Ishikawa (cell line): ENCODE results near the gene CROCC.

Experiments used
- EP300 ChIP-seq: IDR thresholded peaks from 2 replicates; pipeline ENCODE4 v1.6.1; 2012; ENCODE audit warnings: borderline replicate concordance
- REST ChIP-seq: IDR thresholded peaks from 2 replicates; pipeline ENCODE4 v1.6.1; 2012; ENCODE audit warnings: low read depth, mild to moderate bottlenecking
- TCF12 ChIP-seq: IDR thresholded peaks from 2 replicates; pipeline ENCODE4 v1.6.1; 2012; ENCODE audit warnings: low read depth
- TEAD4 ChIP-seq: IDR thresholded peaks from 2 replicates; pipeline ENCODE4 v1.6.1; 2012
- USF1 ChIP-seq: IDR thresholded peaks from 2 replicates; pipeline ENCODE4 v1.6.1; 2012

GRCh38 chr1:17011092-17011438 is 89.3 kb downstream of the CROCC start:
- TF ChIP-seq USF1 (no peak), EP300 (no peak), TEAD4 (no peak), REST (no peak), TCF12 (no peak)
